T-helper 17 cell (primary cell): ENCODE measurements around the gene NXPE2. TPM values are rescaled to one million over a fixed set of nuclear protein-coding genes. Genes with fewer than 3 reads are reported as not detected.

Experiments
- total RNA-seq, 4 donors: library from RNA in 2 of 4; stranded (reverse) in 2 of 4; gene quantifications; one replicate each; pipeline ENCODE4 v1.2.3 and lab custom pipeline; 2022 to 2026

NXPE2 gene
- total RNA-seq, 2 donors from 2014 or later = not detected

Other genes starting within 250 kb of the NXPE2 start
- gene REXO2, start 239.1 kb upstream of the NXPE2 start, total RNA-seq = 10 to 100 TPM; 30.1 to 38.9 TPM
- gene NXPE1, start 118.6 kb upstream of the NXPE2 start, total RNA-seq = not detected
- not detected for gene NXPE4, start 82.7 kb upstream of the NXPE2 start, total RNA-seq